Measurements from ENCODE around the gene WWTR1. TPM values are rescaled to one million over a fixed set of nuclear protein-coding genes. Genes with fewer than 3 reads are reported as not detected.

Gene WWTR1
- total and polyA plus RNA-seq, 2 of the 4 experiments (the other 2 are of a cell fraction), result 38.9 to 65.3 TPM

- ATAC-seq (ENCODE audit: low read depth), result no peak
Observed at GRCh38 chr3:149688122-149688757, 30.4 kb upstream of the WWTR1 start.

More at GRCh38 chr3:149688122-149688757, 30.4 kb upstream of the WWTR1 start:
- no TSS peak for BruUV-seq (replicated peaks)
- Histone ChIP-seq H2BK5ac (ENCODE audit: low read depth, low read length, poor library complexity, severe bottlenecking) (no peak overlapping the region), H3K14ac (replicated peaks; ENCODE audit: low read depth, low read length) (no peak overlapping the region), H3K36me3 (ENCODE audit: control insufficient read depth, insufficient read depth, low read length) (no peaks in the 10 kb centered on the region), H3K79me1 (ENCODE audit: low read depth in 1 of 2, low read length in 2 of 2) (no peaks in the 10 kb centered on the region), H3K56ac (ENCODE audit: extremely low read depth, insufficient read depth, low read length) (no peak overlapping the region), H3K23ac (ENCODE audit: low read depth, low read length) (no peak overlapping the region), H3K18ac (ENCODE audit: low read depth, low read length) (no peak overlapping the region), H2AFZ (replicated peaks; ENCODE audit: low read length, poor library complexity) (no peak overlapping the region), H2BK120ac (ENCODE audit: low read depth, low read length) (no peak overlapping the region), H3K9me3 (ENCODE audit: control insufficient read depth, insufficient read depth, low read length) (peaks cover 3% of the 10 kb centered on the region; the same call in 1 of the 2 replicates), H4K5ac (ENCODE audit: low read depth, low read length) (no peak overlapping the region), H3K9me1 (ENCODE audit: insufficient read depth, low read length) (no peaks in the 10 kb centered on the region), H3K4ac (ENCODE audit: low read depth, low read length) (no peak overlapping the region), H3K27ac (ENCODE audit: insufficient read depth, low read length) (no peak overlapping the region), H3K4me2 (ENCODE audit: low read depth, low read length) (no peak overlapping the region), H4K20me1 (ENCODE audit: insufficient read depth, low read length) (no peaks in the 10 kb centered on the region), H4K91ac (ENCODE audit: insufficient read depth, low read depth, low read length) (no peak overlapping the region), H3K9ac (ENCODE audit: low read depth, low read length) (no peak overlapping the region), H3K4me1 (ENCODE audit: control insufficient read depth, insufficient read depth, low read length) (no peaks in the 10 kb centered on the region), H3K4me3 (ENCODE audit: insufficient read depth, low read depth, low read length) (no peak overlapping the region), H4K8ac (ENCODE audit: low read depth in 2 of 2, low read length in 2 of 2) (no peak overlapping the region), H2AK5ac (ENCODE audit: low read depth, low read length) (no peak overlapping the region), H2AK9ac (replicated peaks; ENCODE audit: low read depth, low read length, poor library complexity) (no peak overlapping the region), H2BK15ac (ENCODE audit: low read depth, low read length) (no peak overlapping the region), H2BK20ac (ENCODE audit: low read depth, low read length) (no peak overlapping the region), H3K27me3 (ENCODE audit: control insufficient read depth, insufficient read depth, low read length) (no peaks in the 10 kb centered on the region)
- TF ChIP-seq POLR2A (IDR thresholded peaks at IDR 0.05; ENCODE audit: low read depth, low read length) (no peak), FOS (IDR thresholded peaks at IDR 0.05; ENCODE audit: low read depth, low read length) (no peak), NFE2L2 (IDR thresholded peaks at IDR 0.05; ENCODE audit: low read depth, low read length) (no peak), CEBPB (IDR thresholded peaks at IDR 0.05; ENCODE audit: low read depth, low read length) (no peak), SMC3 (IDR thresholded peaks at IDR 0.05; ENCODE audit: low read depth, low read length) (no peak), USF2 (IDR thresholded peaks at IDR 0.05; ENCODE audit: low read depth, low read length) (no peak), CTCF (conservative IDR thresholded peaks at IDR 0.05; ENCODE audit: low read depth, low read length) (no peak), BHLHE40 (IDR thresholded peaks at IDR 0.05; ENCODE audit: low read depth, low read length) (no peak)
- DNase-seq, result no peak
- CTCF ChIA-PET, result no interaction called here
- in situ Hi-C loops (cut with MboI; ENCODE audit: low sequenced_read_pairs), result no loop called here
- intact Hi-C loops (cut with micrococcal nuclease), result no loop called here
- WGBS, 2 experiments (ENCODE audit: extremely low coverage in 2 of 2, insufficient read length in 1 of 2), result 83% methylated on average over 1 of the region's 3 CpGs; no CpG with 5 or more reads in 1 of the 2 experiments
- dilution Hi-C loops (cut with HindIII; ENCODE audit: low sequenced_read_pairs, unreplicated experiment), result no loop called here
- POLR2A ChIA-PET (ENCODE audit: unreplicated experiment), result no interaction called here

Measured in IMR-90 (cell line).